GM21447 (cell line): ENCODE measurements around the gene COL3A1.

ENCODE experiments used
- ATAC-seq: cut with Tn5 transposase; IDR thresholded peaks from one replicate; pipeline ENCODE4 v1.9.1; 2021; ENCODE audit not compliant: unreplicated experiment

COL3A1 gene

DNA sequence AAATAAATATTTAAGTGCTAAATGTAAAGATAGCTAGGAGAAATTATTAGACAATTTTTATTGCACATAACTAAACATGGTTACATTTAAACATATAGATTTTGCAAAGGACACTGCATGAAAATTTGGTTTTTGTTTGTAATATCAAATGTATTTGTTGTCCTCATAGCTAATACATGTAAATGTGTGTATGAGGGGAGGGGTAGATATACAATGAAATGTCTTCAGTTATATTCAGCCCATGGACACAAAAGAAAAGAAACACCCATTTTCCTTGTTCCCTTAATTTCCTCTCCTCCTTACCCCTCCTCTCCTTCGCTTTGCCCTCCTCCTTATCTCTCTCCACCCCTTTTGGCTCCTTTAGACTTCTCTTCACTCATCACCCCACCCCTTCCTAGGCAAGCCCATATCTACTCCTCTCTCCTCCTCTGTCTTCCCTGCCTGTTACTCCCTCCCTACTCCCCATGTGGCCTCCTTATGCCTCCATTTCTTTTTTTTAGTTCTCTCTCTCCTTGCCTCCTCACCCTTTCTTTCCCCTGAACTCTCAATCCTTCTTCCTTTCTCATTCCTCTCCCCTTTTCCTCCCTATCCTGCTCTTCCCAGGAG lies 1.4 kb downstream of the COL3A1 start:
- ATAC-seq: no peak

GRCh38 chr2:188976545-188977268 lies 2.5 kb downstream of the COL3A1 start:
- ATAC-seq: no peak

- ATAC-seq: no peak
These were observed 3.1 kb downstream of the COL3A1 start for GRCh38 chr2:188977317-188977716.

DNA sequence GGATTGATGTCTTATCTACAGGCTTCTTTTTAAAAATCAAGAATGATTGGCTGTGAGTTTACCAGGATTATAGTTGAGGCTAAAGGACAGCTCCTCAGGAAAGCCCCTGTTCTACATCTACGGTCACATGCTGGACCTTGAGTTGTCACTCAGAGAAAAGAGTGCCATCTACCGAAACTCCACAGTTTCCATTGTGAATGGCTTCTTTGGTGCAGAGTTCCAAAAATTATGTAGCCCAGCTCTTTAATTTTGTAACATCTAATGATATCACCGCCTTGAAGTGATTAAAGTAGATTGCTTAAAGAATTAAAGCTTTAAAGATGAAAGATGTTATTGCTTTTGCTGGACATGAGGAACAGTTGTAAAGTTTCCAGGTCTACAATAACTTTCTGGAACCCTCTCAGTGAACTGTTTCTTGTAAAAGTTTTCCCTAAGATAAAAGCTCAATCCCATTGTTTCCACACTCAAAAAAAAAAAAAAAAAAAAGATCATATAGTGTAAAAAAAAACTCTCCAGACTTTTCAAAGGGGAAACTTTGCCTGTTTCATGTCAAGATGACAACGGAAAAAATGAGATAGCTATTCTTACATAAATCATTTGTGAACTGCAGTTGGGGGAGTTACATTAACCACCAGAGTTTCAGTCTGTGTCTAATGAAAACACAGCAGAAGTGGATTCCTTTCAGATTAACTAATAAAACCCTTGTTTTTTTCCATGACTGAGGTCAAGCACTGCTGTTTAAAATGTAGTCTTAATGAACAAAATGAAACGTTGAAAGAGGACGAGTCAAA lies 4.3 kb downstream of the COL3A1 start:
- ATAC-seq: peak; percentile 86

GRCh38 chr2:188979187-188980114 lies 5.3 kb downstream of the COL3A1 start:
- peak; percentile 6 for ATAC-seq

DNA sequence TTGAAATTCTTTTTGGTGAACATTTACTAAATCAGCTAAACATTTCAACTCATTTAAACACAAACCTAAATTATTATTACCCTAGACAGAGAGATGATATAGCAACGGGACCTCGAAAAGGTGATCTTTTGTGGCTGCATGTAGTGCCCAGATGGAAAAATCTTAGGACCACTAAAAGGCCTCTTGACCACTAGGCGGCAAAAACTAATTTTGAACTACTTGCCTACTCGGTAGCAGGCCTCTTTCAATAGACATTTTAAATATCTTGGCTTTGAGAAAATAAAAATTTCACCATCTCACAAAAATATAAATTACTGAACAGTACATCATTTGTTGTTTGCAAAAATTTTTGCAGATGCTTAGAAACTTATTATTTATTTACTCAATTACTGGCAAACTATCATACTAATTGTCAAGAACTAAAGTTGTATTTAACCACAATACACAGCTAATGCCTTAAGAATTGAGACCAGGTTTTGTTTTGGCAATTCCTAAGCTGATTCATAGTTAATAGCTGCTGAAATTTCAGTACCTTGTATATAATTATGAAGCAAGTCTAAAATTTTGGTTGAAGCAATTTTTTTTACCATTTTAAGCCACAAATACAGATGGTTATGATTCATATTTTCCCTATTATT lies 9.4 kb downstream of the COL3A1 start:
- ATAC-seq: no peak

GRCh38 chr2:188984065-188984491 lies 9.9 kb downstream of the COL3A1 start:
- ATAC-seq: no peak

DNA sequence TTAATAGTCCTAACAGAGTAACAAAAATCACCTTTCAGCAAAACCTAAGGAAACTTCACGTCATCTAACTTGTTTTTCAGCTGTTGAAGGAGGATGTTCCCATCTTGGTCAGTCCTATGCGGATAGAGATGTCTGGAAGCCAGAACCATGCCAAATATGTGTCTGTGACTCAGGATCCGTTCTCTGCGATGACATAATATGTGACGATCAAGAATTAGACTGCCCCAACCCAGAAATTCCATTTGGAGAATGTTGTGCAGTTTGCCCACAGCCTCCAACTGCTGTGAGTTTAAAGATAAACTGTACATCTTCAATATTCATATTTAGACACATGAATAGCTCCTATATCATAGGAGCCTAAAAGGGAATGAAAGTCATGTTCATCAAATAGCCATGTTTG lies 10.5 kb downstream of the COL3A1 start:
- ATAC-seq: no peak

GRCh38 chr2:188986839-188987238 lies 12.7 kb downstream of the COL3A1 start:
- no peak for ATAC-seq

DNA sequence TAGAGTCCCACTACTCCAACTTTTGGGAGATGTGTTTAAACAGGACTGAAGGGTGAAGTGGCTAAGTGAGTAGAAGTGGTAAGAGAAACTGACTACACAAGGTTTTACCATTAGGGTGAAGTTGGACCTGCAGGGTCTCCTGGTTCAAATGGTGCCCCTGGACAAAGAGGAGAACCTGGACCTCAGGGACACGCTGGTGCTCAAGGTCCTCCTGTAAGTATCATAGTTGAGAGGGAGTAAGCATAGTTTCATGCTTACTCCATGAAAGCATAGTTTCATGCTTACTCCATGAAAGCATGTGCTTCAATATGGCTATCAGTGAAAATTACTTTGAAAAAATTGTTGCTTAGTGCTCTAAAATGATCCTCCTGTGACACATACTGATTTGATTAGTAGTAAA lies 19.1 kb downstream of the COL3A1 start:
- ATAC-seq: no peak

DNA sequence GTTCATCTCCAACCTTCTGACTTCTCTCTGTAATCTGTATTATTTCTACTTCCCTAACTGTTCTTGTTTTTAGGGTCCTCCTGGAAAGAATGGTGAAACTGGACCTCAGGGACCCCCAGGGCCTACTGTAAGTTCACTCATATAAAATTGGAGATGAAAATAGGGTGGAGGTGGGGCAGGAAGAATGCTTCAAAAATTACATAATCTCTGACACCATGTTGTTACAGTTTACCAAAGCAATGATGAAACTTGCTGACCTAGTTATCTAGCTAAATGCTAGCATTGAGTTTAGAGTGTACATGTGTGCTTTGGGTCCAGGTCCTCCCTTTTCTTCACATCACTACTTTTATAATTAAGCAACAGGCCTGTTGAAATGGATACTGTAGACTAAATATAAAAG lies 23.1 kb downstream of the COL3A1 start:
- ATAC-seq: no peak

- ATAC-seq: no peak
These were observed 26.0 kb downstream of the COL3A1 start for GRCh38 chr2:189000221-189000620.

- no peak for ATAC-seq
These were observed 27.9 kb downstream of the COL3A1 start for GRCh38 chr2:189002079-189002478.

DNA sequence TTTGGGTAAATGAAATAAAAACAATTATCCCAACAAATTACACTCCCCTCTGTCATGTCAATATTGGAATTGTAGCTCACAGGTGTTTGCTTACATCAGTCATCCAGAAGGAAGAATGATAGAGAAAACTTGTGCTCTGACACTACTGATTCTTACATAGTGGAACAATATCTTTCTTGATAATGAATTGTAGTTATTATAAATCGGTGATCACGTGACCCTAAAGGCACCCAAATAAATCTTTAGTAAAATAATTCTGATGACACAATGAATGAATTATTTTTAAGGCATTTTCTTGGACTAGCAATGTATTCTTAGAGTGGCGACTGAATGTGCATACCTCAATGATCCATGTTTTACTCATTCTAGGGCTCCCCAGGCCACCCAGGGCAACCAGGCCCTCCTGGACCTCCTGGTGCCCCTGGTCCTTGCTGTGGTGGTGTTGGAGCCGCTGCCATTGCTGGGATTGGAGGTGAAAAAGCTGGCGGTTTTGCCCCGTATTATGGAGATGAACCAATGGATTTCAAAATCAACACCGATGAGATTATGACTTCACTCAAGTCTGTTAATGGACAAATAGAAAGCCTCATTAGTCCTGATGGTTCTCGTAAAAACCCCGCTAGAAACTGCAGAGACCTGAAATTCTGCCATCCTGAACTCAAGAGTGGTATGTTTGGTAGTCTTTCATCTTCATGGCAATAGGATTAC lies 34.5 kb downstream of the COL3A1 start:
- ATAC-seq: no peak

- ATAC-seq: no peak
These were observed 36.4 kb downstream of the COL3A1 start for GRCh38 chr2:189010536-189010935.

GRCh38 chr2:189012351-189012750 lies 38.2 kb downstream of the COL3A1 start:
- ATAC-seq: no peak

DNA sequence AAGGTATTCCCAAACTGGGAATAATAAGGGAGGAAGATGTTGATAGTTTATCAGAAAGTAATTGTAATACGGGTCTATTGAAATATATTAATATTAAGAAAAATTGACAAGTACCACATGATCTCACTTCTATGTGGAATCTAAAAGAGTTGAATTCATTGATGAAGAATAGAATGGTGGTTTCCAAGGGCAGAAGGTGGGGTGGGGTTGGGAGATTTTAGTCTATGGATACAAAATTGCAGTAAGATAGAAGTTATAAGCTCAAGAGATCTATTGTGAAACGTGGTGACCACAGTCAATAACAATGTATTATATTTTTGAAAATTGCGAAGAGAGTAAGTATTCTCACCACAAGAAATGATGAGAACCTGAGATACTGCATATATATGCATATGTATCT lies 38.9 kb downstream of the COL3A1 start:
- ATAC-seq: no peak

GRCh38 chr2:189013671-189014448 lies 39.7 kb downstream of the COL3A1 start:
- no peak for ATAC-seq
